Neural crest cell (in vitro differentiated cells): ENCODE data around the gene SCARB2. TPM values are rescaled to one million over a fixed set of nuclear protein-coding genes. Genes with fewer than 3 reads are reported as not detected.

ENCODE experiments used
- DNase-seq: peaks from one replicate; pipeline ENCODE4 v3.0.0; 2021; ENCODE audit warnings: low read depth, mixed read lengths, low spot score
- H3K27ac Mint-ChIP-seq: one replicate; pipeline ENCODE4 v1.8.0; 2021; ENCODE audit warnings: mild to moderate bottlenecking, mixed read lengths; ENCODE audit not compliant: unreplicated experiment
- H3K27me3 Mint-ChIP-seq: 2 replicates; pipeline ENCODE4 v1.8.0; 2021; ENCODE audit warnings: low read depth, mild to moderate bottlenecking, mixed read lengths
- H3K36me3 Mint-ChIP-seq: 2 replicates; pipeline ENCODE4 v1.8.0; 2021; ENCODE audit warnings: low read depth, mild to moderate bottlenecking, mixed read lengths
- H3K4me1 Mint-ChIP-seq: 2 replicates; pipeline ENCODE4 v1.8.0; 2021; ENCODE audit warnings: mixed read lengths
- H3K4me3 Mint-ChIP-seq: one replicate; pipeline ENCODE4 v1.8.0; 2021; ENCODE audit warnings: mild to moderate bottlenecking, mixed read lengths
- H3K9me3 Mint-ChIP-seq: 2 replicates; pipeline ENCODE4 v1.8.0; 2021; ENCODE audit warnings: mixed read lengths
- total RNA-seq: library from RNA; stranded (reverse); gene quantifications from 2 replicates; pipeline ENCODE4 v1.2.1, GENCODE V29; 2021
- TF ChIP-seq, protein P1 (sequence below): fragments of 200-600 bp; sonication (generic); conservative IDR thresholded peaks from 2 replicates; pipeline ENCODE4 v1.5.0; 2021; ENCODE audit warnings: antibody characterized with exemption, mild to moderate bottlenecking

Gene SCARB2
- total RNA-seq, 1 donor from 2014 or later: 60.8 TPM

DNA sequence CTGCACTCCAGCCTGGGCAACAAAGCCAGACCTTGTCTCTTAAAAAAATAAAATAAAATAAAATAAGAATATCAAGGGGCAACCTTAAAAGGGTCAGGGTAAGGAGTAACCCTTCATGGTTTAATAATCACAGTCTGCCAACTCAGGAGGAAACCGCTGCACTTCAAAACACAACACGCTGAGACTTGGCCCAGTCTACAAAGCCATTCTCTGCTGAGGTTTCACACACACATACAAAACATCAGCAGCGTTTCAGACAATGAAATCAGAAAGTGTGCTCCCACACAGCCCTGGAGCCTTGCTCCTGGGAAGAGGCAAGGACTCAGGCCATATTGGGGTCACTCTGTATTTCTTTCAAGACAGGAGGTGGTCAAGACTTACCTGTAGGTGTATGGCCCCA is 18.3 kb downstream of the SCARB2 start:
- no peak overlapping the region for H3K4me3 Mint-ChIP-seq
- DNase-seq: no peak
- H3K27me3 Mint-ChIP-seq: no peaks in the 10 kb centered on the region
- no peak overlapping the region for H3K27ac Mint-ChIP-seq
- H3K36me3 Mint-ChIP-seq: peaks cover 18% of the 10 kb centered on the region
- no peaks in the 10 kb centered on the region for H3K9me3 Mint-ChIP-seq
- TF ChIP-seq, protein P1, sequence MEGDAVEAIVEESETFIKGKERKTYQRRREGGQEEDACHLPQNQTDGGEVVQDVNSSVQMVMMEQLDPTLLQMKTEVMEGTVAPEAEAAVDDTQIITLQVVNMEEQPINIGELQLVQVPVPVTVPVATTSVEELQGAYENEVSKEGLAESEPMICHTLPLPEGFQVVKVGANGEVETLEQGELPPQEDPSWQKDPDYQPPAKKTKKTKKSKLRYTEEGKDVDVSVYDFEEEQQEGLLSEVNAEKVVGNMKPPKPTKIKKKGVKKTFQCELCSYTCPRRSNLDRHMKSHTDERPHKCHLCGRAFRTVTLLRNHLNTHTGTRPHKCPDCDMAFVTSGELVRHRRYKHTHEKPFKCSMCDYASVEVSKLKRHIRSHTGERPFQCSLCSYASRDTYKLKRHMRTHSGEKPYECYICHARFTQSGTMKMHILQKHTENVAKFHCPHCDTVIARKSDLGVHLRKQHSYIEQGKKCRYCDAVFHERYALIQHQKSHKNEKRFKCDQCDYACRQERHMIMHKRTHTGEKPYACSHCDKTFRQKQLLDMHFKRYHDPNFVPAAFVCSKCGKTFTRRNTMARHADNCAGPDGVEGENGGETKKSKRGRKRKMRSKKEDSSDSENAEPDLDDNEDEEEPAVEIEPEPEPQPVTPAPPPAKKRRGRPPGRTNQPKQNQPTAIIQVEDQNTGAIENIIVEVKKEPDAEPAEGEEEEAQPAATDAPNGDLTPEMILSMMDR: no peak
- peaks cover 38% of the 10 kb centered on the region for H3K4me1 Mint-ChIP-seq

DNA sequence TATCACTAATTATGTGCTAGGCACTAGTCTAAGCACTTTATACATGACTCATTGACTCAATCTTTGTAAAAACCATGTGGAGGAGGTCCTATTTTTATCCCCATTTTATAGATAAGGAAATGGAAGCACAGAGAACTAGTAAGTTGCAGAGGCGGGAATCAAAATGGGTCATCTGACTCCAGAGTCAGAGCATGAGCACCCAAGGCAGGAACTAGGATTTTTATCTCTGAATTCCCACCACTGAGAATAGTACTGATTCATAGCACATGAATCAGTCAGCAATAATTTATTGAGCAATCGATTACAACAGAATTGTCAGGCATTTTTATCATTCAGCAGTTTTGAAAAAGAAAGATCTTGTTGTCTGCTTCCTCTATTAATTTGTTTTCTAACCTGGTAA is 19.3 kb downstream of the SCARB2 start:
- Mint-ChIP-seq H3K9me3 (no peaks in the 10 kb centered on the region), H3K27me3 (no peaks in the 10 kb centered on the region), H3K27ac (no peak overlapping the region), H3K4me3 (no peak overlapping the region), H3K36me3 (peaks cover 20% of the 10 kb centered on the region), H3K4me1 (peaks cover 29% of the 10 kb centered on the region)
- TF ChIP-seq, protein P1: no peak
- DNase-seq: no peak

DNA sequence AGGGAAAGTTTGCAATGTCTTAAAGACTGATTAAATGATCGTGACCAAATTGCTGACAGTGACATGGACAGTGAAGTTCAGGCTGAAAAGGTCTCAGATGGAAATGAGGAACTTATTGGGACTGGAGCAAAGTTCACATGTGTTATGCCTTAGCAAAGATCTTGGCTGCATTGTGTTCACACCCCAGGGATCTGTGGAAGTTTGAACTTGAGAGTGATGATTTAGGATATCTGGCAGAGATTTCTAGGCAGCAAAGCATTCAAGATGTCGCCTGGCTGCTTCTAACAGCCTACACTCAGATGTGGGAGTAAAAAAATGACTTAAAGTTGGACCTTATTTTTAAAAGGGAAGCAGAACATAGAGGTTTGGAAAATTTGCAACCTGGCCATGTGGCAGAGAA is 21.4 kb downstream of the SCARB2 start:
- H3K9me3 Mint-ChIP-seq: no peaks in the 10 kb centered on the region
- no peak for DNase-seq
- no peaks in the 10 kb centered on the region for H3K27me3 Mint-ChIP-seq
- no peak overlapping the region for H3K4me3 Mint-ChIP-seq
- H3K27ac Mint-ChIP-seq: no peak overlapping the region
- H3K36me3 Mint-ChIP-seq: peaks cover 20% of the 10 kb centered on the region
- peaks cover 13% of the 10 kb centered on the region for H3K4me1 Mint-ChIP-seq
- TF ChIP-seq, protein P1: no peak

DNA sequence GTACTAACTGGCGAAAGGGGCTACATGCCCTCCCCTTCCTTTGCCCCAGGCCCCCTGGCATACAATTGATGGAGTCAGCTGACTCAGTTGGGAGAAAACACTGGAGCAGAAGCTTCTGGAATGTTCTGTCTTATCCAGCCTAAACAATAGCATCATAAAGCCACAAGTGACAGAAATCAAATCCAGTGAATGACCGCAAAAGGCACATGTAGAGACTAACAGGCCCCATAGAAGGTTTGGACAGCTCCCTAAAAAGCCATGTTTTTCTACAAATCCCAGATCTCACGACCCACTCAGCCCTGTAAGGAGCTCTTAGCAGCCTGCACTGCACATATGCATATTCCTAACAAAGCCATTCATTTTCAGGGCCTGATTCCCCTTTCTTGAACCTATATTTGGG is 25.1 kb downstream of the SCARB2 start:
- Mint-ChIP-seq H3K27me3 (no peaks in the 10 kb centered on the region), H3K9me3 (no peaks in the 10 kb centered on the region), H3K4me1 (peaks cover 8% of the 10 kb centered on the region), H3K27ac (no peak overlapping the region), H3K36me3 (peaks cover 18% of the 10 kb centered on the region), H3K4me3 (no peak overlapping the region)
- no peak for DNase-seq
- TF ChIP-seq, protein P1: no peak

DNA sequence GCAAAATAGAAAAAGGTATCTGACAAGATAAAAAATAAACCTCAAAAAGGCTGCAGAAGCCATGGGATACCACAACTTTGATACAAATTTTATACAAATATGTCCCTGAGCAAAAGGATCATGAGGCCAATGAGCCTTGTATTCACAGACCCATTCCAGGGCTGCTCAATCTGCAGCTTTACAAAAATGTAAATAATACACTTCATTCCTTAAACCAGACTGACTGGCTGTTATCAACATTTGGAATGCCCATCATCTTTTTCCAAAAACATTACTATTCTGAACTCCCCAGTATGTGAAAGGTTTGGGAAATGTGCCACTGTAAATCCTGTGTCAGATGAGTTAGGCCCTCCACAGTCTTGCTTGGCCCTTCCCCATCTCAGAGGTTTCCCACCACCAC is 25.5 kb downstream of the SCARB2 start:
- H3K27ac Mint-ChIP-seq: no peak overlapping the region
- H3K36me3 Mint-ChIP-seq: peaks cover 16% of the 10 kb centered on the region
- H3K4me1 Mint-ChIP-seq: peaks cover 8% of the 10 kb centered on the region
- no peaks in the 10 kb centered on the region for H3K27me3 Mint-ChIP-seq
- H3K4me3 Mint-ChIP-seq: no peak overlapping the region
- TF ChIP-seq, protein P1: no peak
- no peaks in the 10 kb centered on the region for H3K9me3 Mint-ChIP-seq
- no peak for DNase-seq

DNA sequence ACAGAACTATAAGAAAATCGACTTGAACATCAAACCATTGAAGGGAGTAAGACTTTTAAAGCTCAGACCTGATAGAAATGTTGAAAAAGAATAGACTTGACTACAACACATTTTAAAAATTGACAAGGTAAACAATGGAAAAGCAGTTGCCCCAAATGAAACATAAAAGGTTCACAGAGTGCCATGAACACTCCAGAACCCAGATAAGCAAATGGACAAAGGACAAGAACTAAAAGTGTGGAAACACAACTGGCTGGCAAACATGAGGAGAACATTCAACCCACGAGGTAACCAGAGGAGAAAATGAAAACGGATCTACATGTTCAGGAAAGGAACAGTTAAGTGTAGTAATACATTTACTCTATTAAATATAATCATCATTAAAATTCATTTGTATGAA is 26.5 kb downstream of the SCARB2 start:
- Mint-ChIP-seq H3K36me3 (peaks cover 10% of the 10 kb centered on the region), H3K9me3 (no peaks in the 10 kb centered on the region), H3K27me3 (no peaks in the 10 kb centered on the region), H3K4me1 (peaks cover 8% of the 10 kb centered on the region), H3K27ac (no peak overlapping the region), H3K4me3 (no peak overlapping the region)
- no peak for DNase-seq
- TF ChIP-seq, protein P1: no peak
